ENCODE data around the gene POTEC.
"Not testable (repeated sequence)": the region's sequence is repeated elsewhere in the genome, so short reads cannot be mapped to it uniquely, and the experiment has no call there.

Gene POTEC

DNA sequence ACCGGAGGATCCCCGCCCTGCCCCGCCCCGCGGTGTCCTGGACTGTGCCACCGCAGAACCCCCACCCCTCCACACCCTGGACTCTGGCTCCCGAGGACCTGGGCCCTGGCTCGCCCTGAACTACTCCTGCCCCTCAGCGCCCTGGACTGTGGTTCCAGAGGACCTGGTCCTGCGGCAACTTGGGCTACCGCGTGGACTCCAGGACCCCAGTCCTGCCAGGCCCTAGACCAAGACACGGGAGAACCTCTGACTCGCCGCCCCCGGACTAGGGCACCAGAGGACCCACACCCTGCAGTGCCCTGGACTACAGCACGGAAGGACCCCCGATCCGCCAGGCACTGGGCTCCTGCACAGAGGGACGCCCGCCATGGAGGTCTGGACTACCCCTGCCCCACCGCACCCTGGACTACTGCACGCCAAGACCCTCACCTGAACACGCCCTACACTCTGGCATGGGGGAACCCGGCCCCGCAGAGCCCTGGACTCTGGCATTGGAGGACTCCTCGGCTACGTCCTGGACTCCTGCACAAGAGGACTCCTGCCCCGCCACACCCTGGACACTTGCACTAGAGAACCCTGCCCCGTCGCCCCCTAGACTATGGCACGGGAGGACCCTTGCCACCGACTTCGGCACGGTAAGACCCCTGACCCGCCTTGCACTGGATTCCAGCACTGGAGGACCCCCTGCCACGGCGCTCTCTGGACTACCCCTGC, 69.2 kb downstream of the POTEC start:
- not testable (repeated sequence) for H3K27me3 ChIP-seq (ENCODE audit: control insufficient read depth, insufficient read depth, low read length); H3K9ac ChIP-seq (ENCODE audit: low read length); H3K4me1 ChIP-seq (ENCODE audit: control insufficient read depth, insufficient read depth, low read length); H3K36me3 ChIP-seq (ENCODE audit: control insufficient read depth, insufficient read depth, low read length); H3K9me3 ChIP-seq (ENCODE audit: control insufficient read depth, low read length); H3K4me3 ChIP-seq (ENCODE audit: low read length)

DNA sequence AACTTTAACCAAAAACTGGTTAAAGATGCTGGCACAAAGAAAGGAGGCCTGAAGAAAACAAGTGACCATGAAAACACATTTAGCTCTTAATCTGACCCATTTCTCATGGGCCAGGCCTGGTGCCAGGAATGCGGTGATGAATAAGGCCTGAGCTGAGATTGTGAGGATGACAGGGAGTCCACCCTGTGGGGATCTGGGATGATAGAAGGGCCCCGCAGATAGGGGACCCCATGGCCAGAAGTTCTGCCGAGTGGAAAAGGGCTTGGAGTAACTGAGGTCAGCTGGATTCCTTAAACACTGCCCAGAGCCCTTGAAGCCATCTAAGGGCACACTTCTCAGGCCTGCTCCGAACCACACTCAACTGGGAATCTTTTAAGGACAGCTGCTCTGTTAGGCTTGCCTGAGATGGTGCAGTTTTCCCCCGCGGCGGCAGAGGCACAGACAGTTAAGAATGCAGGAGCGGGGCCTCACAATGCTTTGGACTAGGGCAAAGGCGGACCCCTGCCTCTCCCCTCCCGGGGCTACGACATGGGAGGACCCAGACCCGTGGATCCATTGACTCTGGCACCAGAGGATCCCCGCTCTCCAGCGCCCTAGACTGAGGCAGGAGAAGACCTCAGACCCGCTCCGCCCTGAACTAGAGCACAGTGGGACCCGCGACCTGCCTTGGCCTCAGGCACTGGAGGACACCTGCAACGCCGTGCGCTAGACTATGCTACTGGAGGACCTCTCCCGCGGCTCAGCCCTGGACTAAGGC, 70.0 kb downstream of the POTEC start:
- not testable (repeated sequence) for H3K27me3 ChIP-seq (ENCODE audit: control insufficient read depth, insufficient read depth, low read length); H3K36me3 ChIP-seq (ENCODE audit: control insufficient read depth, insufficient read depth, low read length); H3K4me1 ChIP-seq (ENCODE audit: control insufficient read depth, insufficient read depth, low read length); H3K4me3 ChIP-seq (ENCODE audit: low read length); H3K9me3 ChIP-seq (ENCODE audit: control insufficient read depth, low read length); H3K9ac ChIP-seq (ENCODE audit: low read length)

DNA sequence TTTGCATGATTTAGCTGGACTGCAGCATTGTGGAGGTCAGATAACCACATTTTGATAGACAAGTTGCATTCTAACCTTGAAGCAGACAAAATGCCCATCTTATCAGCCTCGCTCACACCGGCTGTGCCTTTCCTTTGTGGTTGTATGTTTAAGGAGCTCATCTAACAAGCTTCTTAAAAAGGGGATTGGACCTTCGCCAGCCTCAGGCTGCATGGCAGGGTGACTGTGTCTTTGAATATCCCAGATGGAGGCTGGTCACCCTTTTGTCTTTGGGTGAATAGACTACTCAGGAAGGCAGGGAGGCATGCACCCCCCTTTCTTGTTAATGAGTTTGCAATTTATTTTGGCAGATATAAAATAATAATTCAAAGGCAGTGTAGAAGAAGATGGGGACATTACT, 72.1 kb downstream of the POTEC start:
- not testable (repeated sequence) for H3K9ac ChIP-seq (ENCODE audit: low read length); H3K4me1 ChIP-seq (ENCODE audit: control insufficient read depth, insufficient read depth, low read length); H3K9me3 ChIP-seq (ENCODE audit: control insufficient read depth, low read length); H3K4me3 ChIP-seq (ENCODE audit: low read length); H3K27me3 ChIP-seq (ENCODE audit: control insufficient read depth, insufficient read depth, low read length); H3K36me3 ChIP-seq (ENCODE audit: control insufficient read depth, insufficient read depth, low read length)

DNA sequence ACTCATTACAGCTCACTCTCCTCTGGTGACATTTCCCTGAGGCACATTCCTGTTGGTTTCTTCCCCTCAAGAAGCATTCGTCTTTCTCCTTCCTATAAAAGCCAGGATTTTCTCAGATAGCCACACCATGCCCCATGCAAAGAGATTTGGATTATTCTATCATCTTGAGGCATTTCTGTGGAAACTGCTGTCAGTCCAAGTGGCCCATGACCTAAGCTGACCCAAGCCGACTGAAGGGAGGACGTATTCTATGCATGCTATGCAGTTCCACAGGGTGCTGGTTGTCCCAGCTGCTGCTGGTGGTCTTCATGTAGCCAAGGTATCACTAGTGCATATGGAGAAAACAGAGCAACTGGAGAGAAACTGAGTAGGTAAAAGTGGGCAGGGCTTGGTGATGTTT, 73.0 kb downstream of the POTEC start:
- not testable (repeated sequence) for H3K4me3 ChIP-seq (ENCODE audit: low read length); H3K9ac ChIP-seq (ENCODE audit: low read length); H3K27me3 ChIP-seq (ENCODE audit: control insufficient read depth, insufficient read depth, low read length); H3K4me1 ChIP-seq (ENCODE audit: control insufficient read depth, insufficient read depth, low read length); H3K36me3 ChIP-seq (ENCODE audit: control insufficient read depth, insufficient read depth, low read length); H3K9me3 ChIP-seq (ENCODE audit: control insufficient read depth, low read length)

DNA sequence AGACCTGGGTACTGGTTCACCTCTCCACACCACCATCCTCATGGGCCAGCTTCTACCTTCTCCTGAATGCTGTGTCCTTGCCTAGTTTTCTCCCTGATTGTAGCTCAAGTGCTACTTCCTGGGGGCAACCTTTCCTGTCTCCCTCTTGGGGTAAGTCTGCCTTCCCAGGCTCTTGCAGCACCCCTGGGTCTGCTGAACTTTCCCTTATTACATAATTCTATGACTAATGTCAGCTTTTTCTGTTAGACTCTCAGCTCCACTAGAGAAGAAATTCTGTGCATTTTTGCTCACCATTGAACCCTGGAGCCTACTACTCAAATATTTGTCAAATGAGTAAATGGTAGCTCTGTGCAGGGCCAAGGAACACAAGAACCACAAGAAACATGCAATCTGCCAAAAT, 73.4 kb downstream of the POTEC start:
- H3K27me3 ChIP-seq (ENCODE audit: control insufficient read depth, insufficient read depth, low read length); H3K4me3 ChIP-seq (ENCODE audit: low read length); H3K9me3 ChIP-seq (ENCODE audit: control insufficient read depth, low read length); H3K9ac ChIP-seq (ENCODE audit: low read length); H3K36me3 ChIP-seq (ENCODE audit: control insufficient read depth, insufficient read depth, low read length); H3K4me1 ChIP-seq (ENCODE audit: control insufficient read depth, insufficient read depth, low read length): not testable (repeated sequence)

DNA sequence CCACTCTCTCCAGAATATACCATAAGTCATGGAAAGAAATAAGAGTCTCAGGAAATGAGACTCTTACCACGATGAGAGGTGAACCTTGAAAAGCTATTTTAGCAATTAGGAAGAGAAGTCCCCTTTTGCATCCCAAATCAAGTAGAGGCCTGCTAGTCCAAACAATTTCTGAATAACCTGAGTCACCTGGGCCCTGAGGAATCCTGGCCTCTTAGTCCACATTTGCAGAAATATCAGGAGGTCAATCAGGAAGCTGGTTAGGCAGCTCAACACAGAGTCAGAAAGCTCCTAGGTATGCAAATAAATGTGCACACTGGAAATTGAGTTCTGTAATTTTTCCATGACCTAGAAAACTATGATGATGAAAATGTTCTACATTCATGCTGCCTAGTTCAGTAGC, 77.4 kb downstream of the POTEC start:
- not testable (repeated sequence) for H3K9ac ChIP-seq (ENCODE audit: low read length); H3K4me3 ChIP-seq (ENCODE audit: low read length); H3K27me3 ChIP-seq (ENCODE audit: control insufficient read depth, insufficient read depth, low read length); H3K9me3 ChIP-seq (ENCODE audit: control insufficient read depth, low read length); H3K36me3 ChIP-seq (ENCODE audit: control insufficient read depth, insufficient read depth, low read length); H3K4me1 ChIP-seq (ENCODE audit: control insufficient read depth, insufficient read depth, low read length)

All from mucosa of stomach (tissue), 1 donor.